ENCODE measurements around the gene KCNH1.

DNA sequence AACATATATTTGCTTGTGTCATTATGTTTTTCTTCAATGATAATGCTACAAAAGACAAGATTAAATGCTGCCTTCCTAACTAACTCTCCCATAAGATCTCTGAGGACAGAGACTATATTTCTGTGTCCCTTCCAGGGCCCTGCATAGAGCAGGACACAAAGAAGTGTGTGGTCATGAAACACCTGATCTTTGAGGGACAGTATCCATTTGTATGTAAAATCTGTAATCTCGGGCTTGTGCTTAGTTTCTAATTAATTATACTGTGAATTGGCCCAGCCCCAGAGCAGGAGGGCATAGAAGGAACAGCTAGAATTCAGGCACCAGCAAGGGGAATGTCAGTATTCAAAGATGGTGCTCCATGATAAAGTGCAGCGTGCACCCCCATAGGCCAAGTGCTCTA lies 430.4 kb downstream of the KCNH1 start:
- TF ChIP-seq, protein P1, sequence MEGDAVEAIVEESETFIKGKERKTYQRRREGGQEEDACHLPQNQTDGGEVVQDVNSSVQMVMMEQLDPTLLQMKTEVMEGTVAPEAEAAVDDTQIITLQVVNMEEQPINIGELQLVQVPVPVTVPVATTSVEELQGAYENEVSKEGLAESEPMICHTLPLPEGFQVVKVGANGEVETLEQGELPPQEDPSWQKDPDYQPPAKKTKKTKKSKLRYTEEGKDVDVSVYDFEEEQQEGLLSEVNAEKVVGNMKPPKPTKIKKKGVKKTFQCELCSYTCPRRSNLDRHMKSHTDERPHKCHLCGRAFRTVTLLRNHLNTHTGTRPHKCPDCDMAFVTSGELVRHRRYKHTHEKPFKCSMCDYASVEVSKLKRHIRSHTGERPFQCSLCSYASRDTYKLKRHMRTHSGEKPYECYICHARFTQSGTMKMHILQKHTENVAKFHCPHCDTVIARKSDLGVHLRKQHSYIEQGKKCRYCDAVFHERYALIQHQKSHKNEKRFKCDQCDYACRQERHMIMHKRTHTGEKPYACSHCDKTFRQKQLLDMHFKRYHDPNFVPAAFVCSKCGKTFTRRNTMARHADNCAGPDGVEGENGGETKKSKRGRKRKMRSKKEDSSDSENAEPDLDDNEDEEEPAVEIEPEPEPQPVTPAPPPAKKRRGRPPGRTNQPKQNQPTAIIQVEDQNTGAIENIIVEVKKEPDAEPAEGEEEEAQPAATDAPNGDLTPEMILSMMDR (IDR thresholded peaks at IDR 0.05 in 8 of 11, conservative IDR thresholded peaks at IDR 0.05 in 3 of 11), result no peak
- TF ChIP-seq POLR2AphosphoS5 (IDR thresholded peaks at IDR 0.05), result no peak
